Measurements from ENCODE around the gene ESYT2.

DNA sequence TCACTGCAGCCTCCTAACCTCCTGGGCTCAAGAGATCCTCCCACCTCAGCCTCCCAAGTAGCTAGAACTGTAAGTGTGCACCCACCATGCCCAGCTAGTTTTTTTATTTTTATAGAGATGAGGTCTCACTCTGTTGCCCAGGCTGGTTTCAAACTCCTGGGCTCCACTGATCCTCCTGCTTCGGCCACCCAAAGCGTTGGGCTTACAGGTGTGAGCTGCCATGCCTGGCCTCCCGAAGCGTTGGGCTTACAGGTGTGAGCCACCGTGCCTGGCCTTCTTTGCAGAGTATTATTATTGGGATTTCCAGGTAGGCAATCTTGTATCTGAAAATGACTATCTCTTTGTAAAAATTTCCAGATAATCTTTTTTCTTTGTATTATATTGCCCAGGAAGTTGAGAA is 101.6 kb downstream of the ESYT2 start:
- TF ChIP-seq, protein P1, sequence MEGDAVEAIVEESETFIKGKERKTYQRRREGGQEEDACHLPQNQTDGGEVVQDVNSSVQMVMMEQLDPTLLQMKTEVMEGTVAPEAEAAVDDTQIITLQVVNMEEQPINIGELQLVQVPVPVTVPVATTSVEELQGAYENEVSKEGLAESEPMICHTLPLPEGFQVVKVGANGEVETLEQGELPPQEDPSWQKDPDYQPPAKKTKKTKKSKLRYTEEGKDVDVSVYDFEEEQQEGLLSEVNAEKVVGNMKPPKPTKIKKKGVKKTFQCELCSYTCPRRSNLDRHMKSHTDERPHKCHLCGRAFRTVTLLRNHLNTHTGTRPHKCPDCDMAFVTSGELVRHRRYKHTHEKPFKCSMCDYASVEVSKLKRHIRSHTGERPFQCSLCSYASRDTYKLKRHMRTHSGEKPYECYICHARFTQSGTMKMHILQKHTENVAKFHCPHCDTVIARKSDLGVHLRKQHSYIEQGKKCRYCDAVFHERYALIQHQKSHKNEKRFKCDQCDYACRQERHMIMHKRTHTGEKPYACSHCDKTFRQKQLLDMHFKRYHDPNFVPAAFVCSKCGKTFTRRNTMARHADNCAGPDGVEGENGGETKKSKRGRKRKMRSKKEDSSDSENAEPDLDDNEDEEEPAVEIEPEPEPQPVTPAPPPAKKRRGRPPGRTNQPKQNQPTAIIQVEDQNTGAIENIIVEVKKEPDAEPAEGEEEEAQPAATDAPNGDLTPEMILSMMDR (IDR thresholded peaks at IDR 0.05), result no peak
- TF ChIP-seq POLR2A (IDR thresholded peaks at IDR 0.05), result no peak
- no peak for TF ChIP-seq POLR2AphosphoS5 (IDR thresholded peaks at IDR 0.05)
